ENCODE data around the gene PTPN23. TPM values are rescaled to one million over a fixed set of nuclear protein-coding genes. Genes with fewer than 3 reads are reported as not detected.

PTPN23 gene
- polyA plus RNA-seq, 3 donors = 1.2 to 13.7 (median 1.3) TPM

DNA sequence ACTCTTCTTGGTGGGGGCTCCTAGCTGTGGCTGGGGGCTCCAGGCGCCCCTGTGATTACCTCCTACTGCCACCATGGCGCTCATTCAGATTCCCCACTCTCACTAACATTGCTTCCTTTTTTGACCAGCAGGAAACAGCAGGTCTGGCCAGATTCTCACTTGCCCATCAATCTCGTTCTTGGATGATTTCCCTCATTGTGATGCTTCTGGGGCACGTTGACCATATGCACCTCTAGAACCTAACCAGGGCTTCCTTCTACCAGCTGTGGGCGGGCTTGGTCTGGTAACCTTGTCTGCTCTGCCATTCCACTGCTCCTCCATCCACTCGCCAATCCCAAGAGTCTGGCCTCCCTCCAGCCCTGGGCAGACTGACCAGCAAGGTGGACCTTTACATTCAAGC, 35.9 kb upstream of the PTPN23 start:
- H3K27ac Mint-ChIP-seq = no peak overlapping the region
- no peak overlapping the region for H3K27ac ChIP-seq (ENCODE audit: low read depth in 1 of 2, low read length in 2 of 2)
- H3K9me3 Mint-ChIP-seq = no peaks in the 10 kb centered on the region
- no peak overlapping the region for H3K4me2 ChIP-seq (replicated peaks; ENCODE audit: extremely low read depth, low read length, poor library complexity, severe bottlenecking)
- no peaks in the 10 kb centered on the region for H3K79me2 ChIP-seq (ENCODE audit: insufficient read depth, low read length)
- intact Hi-C loops (cut with micrococcal nuclease) = no loop called here
- no peak for TF ChIP-seq CTCF (IDR thresholded peaks at IDR 0.05)
- H3K4me1 Mint-ChIP-seq = peaks cover 25% of the 10 kb centered on the region
- H3K4me3 Mint-ChIP-seq = no peak overlapping the region
- peaks cover 70% of the 10 kb centered on the region for H4K20me1 ChIP-seq (ENCODE audit: insufficient read depth, low read length)
- no peak for DNase-seq
- no peaks in the 10 kb centered on the region for H3K27me3 ChIP-seq (ENCODE audit: control insufficient read depth in 2 of 2, insufficient read depth in 2 of 2, low read length in 2 of 2)
- H3K4me1 ChIP-seq (ENCODE audit: control insufficient read depth in 1 of 2, insufficient read depth in 2 of 2, low read length in 2 of 2) = peaks cover 22 to 25% of the 10 kb centered on the region in 2 donors
- H3K9me3 ChIP-seq (replicated peaks in 1 of 2; ENCODE audit: control insufficient read depth in 1 of 2, insufficient read depth in 1 of 2, low read length in 2 of 2) = no peaks in the 10 kb centered on the region
- 46% methylated on average over 6 of the region's 6 CpGs for WGBS (ENCODE audit: insufficient coverage)
- peaks cover 55 to 64% of the 10 kb centered on the region in 2 donors for H3K36me3 ChIP-seq (replicated peaks in 1 of 2; ENCODE audit: control insufficient read depth in 1 of 2, insufficient read depth in 2 of 2, low read length in 2 of 2)
- peaks cover 0 to 2% (median 1%) of the 10 kb centered on the region in 3 donors for H3K27me3 Mint-ChIP-seq (ENCODE audit: low read depth in 3 of 3)
- no peak overlapping the region for H3K4me3 ChIP-seq (replicated peaks in 1 of 3; ENCODE audit: low read depth in 2 of 3, low read length in 3 of 3)
- peaks cover 58 to 62% of the 10 kb centered on the region in 2 donors for H3K36me3 Mint-ChIP-seq
- H2AFZ ChIP-seq (ENCODE audit: insufficient read depth, low read depth, low read length, poor library complexity, severe bottlenecking) = no peak overlapping the region
- H3K9ac ChIP-seq (ENCODE audit: insufficient read depth, low read length, poor library complexity, severe bottlenecking) = no peak overlapping the region

DNA sequence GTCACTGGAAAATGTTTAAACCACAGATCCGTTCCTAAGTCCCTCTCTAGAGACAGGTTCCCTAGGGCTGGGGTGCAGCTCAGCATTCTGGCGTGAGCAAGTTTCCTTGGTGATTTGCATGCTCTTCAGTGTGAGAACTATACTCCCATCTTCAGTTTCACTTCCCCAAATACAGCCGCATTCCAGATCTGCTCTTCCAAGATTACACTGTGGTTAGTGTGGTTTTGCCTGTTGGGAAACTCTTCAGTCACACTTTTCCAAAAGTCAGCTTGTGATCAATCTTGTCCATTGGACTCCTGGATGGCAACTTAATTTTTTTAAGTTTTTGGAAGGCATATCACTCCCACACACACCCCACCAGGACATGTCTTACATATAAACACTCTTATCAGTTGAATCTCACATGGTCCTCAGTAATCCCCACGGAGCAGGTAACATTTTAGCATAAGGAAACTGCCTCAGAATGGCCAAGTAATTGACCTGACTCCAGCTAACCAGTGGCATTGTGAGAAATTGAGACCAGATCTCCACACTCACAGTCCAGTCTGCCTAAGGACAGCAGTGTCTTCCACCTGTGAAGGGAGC, 33.5 kb upstream of the PTPN23 start:
- no peaks in the 10 kb centered on the region for H3K9me3 Mint-ChIP-seq
- H3K27me3 Mint-ChIP-seq (ENCODE audit: low read depth in 3 of 3) = no peaks in the 10 kb centered on the region
- H3K4me3 ChIP-seq (replicated peaks in 1 of 3; ENCODE audit: low read depth in 2 of 3, low read length in 3 of 3) = peak overlapping the region in 1 of 3 experiments; percentile 52
- no peaks in the 10 kb centered on the region for H3K9me3 ChIP-seq (replicated peaks in 1 of 2; ENCODE audit: control insufficient read depth in 1 of 2, insufficient read depth in 1 of 2, low read length in 2 of 2)
- H3K36me3 Mint-ChIP-seq = peaks cover 38 to 41% of the 10 kb centered on the region in 2 donors
- H3K4me1 ChIP-seq (ENCODE audit: control insufficient read depth in 1 of 2, insufficient read depth in 2 of 2, low read length in 2 of 2) = peaks cover 22 to 25% of the 10 kb centered on the region in 2 donors
- peaks cover 25% of the 10 kb centered on the region for H3K4me1 Mint-ChIP-seq
- no peak for TF ChIP-seq CTCF (IDR thresholded peaks at IDR 0.05)
- peak overlapping the region in 5 of 7 donors; percentile 64 to 86 (median 78) for H3K27ac Mint-ChIP-seq
- WGBS (ENCODE audit: insufficient coverage) = 0% methylated on average over 2 of the region's 4 CpGs
- intact Hi-C loops (cut with micrococcal nuclease) = no loop called here
- H2AFZ ChIP-seq (ENCODE audit: insufficient read depth, low read depth, low read length, poor library complexity, severe bottlenecking) = no peak overlapping the region
- H3K27ac ChIP-seq (ENCODE audit: low read depth in 1 of 2, low read length in 2 of 2) = peak overlapping the region in 1 of 2 donors; percentile 60
- no peaks in the 10 kb centered on the region for H3K79me2 ChIP-seq (ENCODE audit: insufficient read depth, low read length)
- H3K4me2 ChIP-seq (replicated peaks; ENCODE audit: extremely low read depth, low read length, poor library complexity, severe bottlenecking) = peak overlapping the region; percentile 48
- peaks cover 60% of the 10 kb centered on the region for H4K20me1 ChIP-seq (ENCODE audit: insufficient read depth, low read length)
- H3K9ac ChIP-seq (ENCODE audit: insufficient read depth, low read length, poor library complexity, severe bottlenecking) = no peak overlapping the region
- H3K4me3 Mint-ChIP-seq = peak overlapping the region in 1 of 2 donors; percentile 50
- H3K27me3 ChIP-seq (ENCODE audit: control insufficient read depth in 2 of 2, insufficient read depth in 2 of 2, low read length in 2 of 2) = no peaks in the 10 kb centered on the region
- H3K36me3 ChIP-seq (replicated peaks in 1 of 2; ENCODE audit: control insufficient read depth in 1 of 2, insufficient read depth in 2 of 2, low read length in 2 of 2) = peaks cover 32 to 40% of the 10 kb centered on the region in 2 donors
- peak; percentile 57 to 84 (median 83) for DNase-seq
